ENCODE results near the gene COPS6.

DNA sequence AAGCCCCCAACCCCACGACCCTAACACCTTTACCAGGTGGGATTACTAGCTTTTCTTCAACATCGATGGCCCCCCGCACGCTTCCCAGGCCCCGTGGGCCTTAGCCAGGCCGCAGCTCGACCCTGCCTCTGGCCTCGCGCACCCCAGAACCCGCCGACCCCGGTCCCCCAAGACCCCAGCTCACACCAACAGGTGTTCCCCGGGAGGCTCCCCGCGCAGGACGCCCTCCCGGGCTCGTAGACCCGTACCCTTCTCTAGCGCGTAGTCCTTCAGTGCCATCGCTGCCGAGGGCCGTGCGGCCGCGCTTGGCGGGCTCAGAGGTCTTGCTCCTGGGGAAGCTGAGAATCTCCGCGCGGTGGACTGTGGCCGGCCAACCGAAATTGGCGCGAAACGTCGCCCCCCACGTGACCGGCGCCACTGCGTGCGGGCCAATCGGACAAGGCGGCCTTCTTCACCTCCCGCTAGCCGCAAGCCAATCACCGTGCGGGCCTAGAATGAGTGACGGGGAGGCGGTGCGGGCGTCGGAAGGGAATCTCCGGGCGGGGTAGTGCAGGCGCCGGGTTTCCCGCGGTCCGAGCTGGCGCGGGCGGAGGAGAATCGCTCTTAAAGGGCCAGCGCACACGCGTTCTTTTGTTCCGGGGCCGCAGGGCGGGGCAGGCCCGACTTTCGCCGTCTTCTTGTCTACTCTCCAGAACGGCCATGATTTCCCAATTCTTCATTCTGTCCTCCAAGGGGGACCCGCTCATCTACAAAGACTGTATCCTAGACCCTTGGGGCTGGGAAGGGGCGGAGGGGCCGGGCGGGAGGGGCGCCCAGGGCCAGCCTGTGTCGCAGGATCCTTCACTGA is 12.5 kb downstream of the COPS6 start, which contains the start of the genes AP4M1 and MCM7:
- peak; percentile 76 for TF ChIP-seq POLR2A (IDR thresholded peaks at IDR 0.05; ENCODE audit: low read depth, low read length)
- TF ChIP-seq, protein P1, sequence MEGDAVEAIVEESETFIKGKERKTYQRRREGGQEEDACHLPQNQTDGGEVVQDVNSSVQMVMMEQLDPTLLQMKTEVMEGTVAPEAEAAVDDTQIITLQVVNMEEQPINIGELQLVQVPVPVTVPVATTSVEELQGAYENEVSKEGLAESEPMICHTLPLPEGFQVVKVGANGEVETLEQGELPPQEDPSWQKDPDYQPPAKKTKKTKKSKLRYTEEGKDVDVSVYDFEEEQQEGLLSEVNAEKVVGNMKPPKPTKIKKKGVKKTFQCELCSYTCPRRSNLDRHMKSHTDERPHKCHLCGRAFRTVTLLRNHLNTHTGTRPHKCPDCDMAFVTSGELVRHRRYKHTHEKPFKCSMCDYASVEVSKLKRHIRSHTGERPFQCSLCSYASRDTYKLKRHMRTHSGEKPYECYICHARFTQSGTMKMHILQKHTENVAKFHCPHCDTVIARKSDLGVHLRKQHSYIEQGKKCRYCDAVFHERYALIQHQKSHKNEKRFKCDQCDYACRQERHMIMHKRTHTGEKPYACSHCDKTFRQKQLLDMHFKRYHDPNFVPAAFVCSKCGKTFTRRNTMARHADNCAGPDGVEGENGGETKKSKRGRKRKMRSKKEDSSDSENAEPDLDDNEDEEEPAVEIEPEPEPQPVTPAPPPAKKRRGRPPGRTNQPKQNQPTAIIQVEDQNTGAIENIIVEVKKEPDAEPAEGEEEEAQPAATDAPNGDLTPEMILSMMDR (conservative IDR thresholded peaks at IDR 0.05; ENCODE audit: low read depth, low read length) = no peak
- TF ChIP-seq USF2 (IDR thresholded peaks at IDR 0.05; ENCODE audit: low read depth, low read length) = peak; percentile 99
- peak; percentile 88 for TF ChIP-seq MAZ (IDR thresholded peaks at IDR 0.05; ENCODE audit: borderline replicate concordance, low read depth, low read length)
- no peak for TF ChIP-seq SMC3 (IDR thresholded peaks at IDR 0.05; ENCODE audit: low read depth, low read length)
- TF ChIP-seq MXI1 (IDR thresholded peaks at IDR 0.05; ENCODE audit: borderline replicate concordance, low read depth, low read length) = peak; percentile 90
- no peak for TF ChIP-seq MAFK (IDR thresholded peaks at IDR 0.05; ENCODE audit: low read depth, low read length)
- no peak for TF ChIP-seq RAD21 (IDR thresholded peaks at IDR 0.05; ENCODE audit: low read length)
- TF ChIP-seq FOS (IDR thresholded peaks at IDR 0.05; ENCODE audit: low read depth, low read length) = peak; percentile 35; the same call in 1 of the 2 replicates
- TF ChIP-seq, protein P2, sequence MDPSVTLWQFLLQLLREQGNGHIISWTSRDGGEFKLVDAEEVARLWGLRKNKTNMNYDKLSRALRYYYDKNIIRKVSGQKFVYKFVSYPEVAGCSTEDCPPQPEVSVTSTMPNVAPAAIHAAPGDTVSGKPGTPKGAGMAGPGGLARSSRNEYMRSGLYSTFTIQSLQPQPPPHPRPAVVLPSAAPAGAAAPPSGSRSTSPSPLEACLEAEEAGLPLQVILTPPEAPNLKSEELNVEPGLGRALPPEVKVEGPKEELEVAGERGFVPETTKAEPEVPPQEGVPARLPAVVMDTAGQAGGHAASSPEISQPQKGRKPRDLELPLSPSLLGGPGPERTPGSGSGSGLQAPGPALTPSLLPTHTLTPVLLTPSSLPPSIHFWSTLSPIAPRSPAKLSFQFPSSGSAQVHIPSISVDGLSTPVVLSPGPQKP (IDR thresholded peaks at IDR 0.05; ENCODE audit: borderline replicate concordance, low read depth, low read length) = no peak
- TF ChIP-seq NFE2L2 (IDR thresholded peaks at IDR 0.05; ENCODE audit: low read depth, low read length) = no peak
